Large intestine (tissue), 3 donors: ENCODE data around the gene FFAR1. TPM values are rescaled to one million over a fixed set of nuclear protein-coding genes. Genes with fewer than 3 reads are reported as not detected.

Experiments used
- DNase-seq, 2 donors: peaks; one replicate each; pipeline versions ENCODE4 v3.0.0 to v3.0.0-alpha.2; 2013
- H3K27ac ChIP-seq: one replicate; pipeline ENCODE4 v1.5.1; 2013; ENCODE audit warnings: low read length
- H3K27me3 ChIP-seq: 2 replicates; pipeline ENCODE4 v1.6.1; 2013; ENCODE audit warnings: low read length; ENCODE audit not compliant: control insufficient read depth, insufficient read depth
- H3K36me3 ChIP-seq: 2 replicates; pipeline ENCODE4 v1.6.1; 2013; ENCODE audit warnings: low read length; ENCODE audit not compliant: control insufficient read depth, insufficient read depth
- H3K4me1 ChIP-seq: one replicate; pipeline ENCODE4 v1.6.1; 2013; ENCODE audit warnings: low read length; ENCODE audit not compliant: control insufficient read depth, insufficient read depth
- H3K4me3 ChIP-seq: one replicate; pipeline ENCODE4 v1.5.1; 2013; ENCODE audit warnings: low read length
- H3K9me3 ChIP-seq: one replicate; pipeline ENCODE4 v1.6.1; 2013; ENCODE audit warnings: mild to moderate bottlenecking, low read depth, low read length, moderate library complexity; ENCODE audit not compliant: control insufficient read depth
- WGBS: methylation state at CpG from one replicate; pipeline ENCODE4 v1.1.5; 2013; ENCODE audit warnings: low lambda C conversion rate; ENCODE audit not compliant: insufficient coverage; 5-methylcytosine and 5-hydroxymethylcytosine counted together
- polyA plus RNA-seq: library from polyadenylated mRNA; unstranded; fragments of 120-200 nt; gene quantifications from one replicate; pipeline ENCODE4 v1.2.1, GENCODE V29; 2013

The FFAR1 gene
- polyA plus RNA-seq, 1 donor = 1.8 TPM

DNA sequence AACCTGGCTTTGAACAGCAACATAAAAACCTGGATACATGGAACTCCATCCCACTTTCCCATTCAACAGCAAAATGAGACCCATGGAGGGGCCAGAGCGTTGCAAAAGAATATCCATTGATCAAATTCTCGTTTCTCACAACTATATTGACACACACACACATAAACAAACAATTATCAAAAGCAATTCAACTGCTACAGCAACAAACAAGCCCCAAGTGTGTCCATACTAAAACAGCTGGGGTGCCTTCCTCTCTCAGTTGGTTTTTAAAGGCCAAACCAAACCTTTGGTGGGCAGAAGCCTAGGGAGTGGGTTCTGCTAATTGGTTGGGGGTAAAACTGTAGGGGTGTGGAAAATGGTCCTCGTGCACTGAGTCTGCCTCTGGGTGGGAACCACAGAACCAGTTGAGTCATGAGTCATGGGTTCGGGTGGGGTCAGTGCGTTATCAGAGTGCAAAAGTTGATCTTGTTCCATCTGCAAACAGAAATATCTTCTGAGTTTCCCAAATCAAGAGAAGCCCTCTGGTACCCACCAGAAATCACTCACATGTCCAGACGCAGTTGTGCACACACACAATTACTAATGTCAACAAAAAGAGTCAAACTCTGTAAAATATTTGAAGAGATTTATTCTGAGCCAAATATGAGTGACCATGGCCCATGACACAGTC, 41.6 kb downstream of the FFAR1 start:
- H3K4me1 ChIP-seq = no peaks in the 10 kb centered on the region
- no peak overlapping the region for H3K27ac ChIP-seq
- no peak for DNase-seq
- no peaks in the 10 kb centered on the region for H3K27me3 ChIP-seq
- H3K9me3 ChIP-seq = peaks cover 9% of the 10 kb centered on the region
- no CpG with 5 or more reads among the region's 6 CpGs for WGBS
- H3K4me3 ChIP-seq = no peak overlapping the region
- H3K36me3 ChIP-seq = no peaks in the 10 kb centered on the region

DNA sequence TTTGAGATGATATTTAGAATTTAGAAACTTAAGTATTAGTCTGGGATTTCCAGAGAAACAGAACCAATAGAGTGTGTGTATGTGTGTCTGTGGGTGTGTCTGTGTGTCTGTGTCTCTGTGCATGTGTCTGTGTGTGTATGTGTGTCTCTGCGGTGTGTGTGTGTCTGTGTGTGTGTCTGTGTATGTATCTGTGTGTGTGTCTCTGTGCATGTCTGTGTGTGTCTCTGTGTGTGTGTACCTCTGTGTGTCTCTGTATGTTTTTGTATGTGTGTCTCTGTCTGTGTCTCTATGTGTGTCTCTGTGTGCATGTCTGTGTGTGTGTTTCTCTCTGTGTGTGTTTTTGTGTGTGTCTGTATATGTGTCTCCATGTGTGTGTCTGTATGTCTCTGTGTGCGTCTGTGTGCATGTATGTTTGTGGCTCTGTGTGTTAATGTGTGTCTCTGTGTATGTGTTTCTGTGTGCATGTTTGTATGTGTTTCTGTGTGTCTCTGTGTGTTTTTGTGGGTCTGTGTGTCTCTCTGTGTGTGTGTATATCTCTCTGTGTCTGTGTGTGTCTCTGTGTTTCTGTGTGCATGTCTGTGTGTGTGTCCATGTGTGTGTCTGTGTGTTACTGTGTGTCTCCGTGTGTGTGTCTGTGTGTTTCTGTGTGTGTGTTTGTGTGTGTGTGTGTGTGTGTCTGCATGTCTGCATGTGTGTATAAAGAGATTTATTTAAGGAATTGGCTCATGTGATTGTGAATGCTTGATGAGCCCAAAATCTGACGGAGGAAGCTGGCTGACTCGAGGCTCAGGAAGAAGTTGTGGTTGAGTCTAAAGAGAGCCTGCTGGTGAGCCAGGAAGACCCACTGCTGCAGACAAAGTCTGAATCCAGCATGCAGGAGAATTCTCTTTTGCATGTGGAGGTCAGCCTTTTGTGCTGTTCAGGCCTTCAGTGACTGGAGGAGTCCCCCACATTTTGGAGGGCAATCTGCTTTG, 45.3 kb downstream of the FFAR1 start:
- WGBS = 60% methylated on average over 1 of the region's 5 CpGs
- no peaks in the 10 kb centered on the region for H3K9me3 ChIP-seq
- H3K4me3 ChIP-seq = no peak overlapping the region
- H3K27me3 ChIP-seq = no peaks in the 10 kb centered on the region
- DNase-seq = no peak
- no peak overlapping the region for H3K27ac ChIP-seq
- no peaks in the 10 kb centered on the region for H3K36me3 ChIP-seq
- H3K4me1 ChIP-seq = peaks cover 4% of the 10 kb centered on the region

- no peaks in the 10 kb centered on the region for H3K9me3 ChIP-seq
- H3K27ac ChIP-seq = peak overlapping the region; percentile 33
- H3K27me3 ChIP-seq = no peaks in the 10 kb centered on the region
- WGBS = 40% methylated on average over 1 of the region's 19 CpGs
- peaks cover 4% of the 10 kb centered on the region for H3K4me1 ChIP-seq
- no peaks in the 10 kb centered on the region for H3K36me3 ChIP-seq
- no peak overlapping the region for H3K4me3 ChIP-seq
- DNase-seq = peak; percentile 32 to 63
Measured at GRCh38 chr19:35395382-35396199, 47.9 kb downstream of the FFAR1 start.

GRCh38 chr19:35396240-35396885, 48.7 kb downstream of the FFAR1 start:
- no peak for DNase-seq
- WGBS = no CpG with 5 or more reads among the region's 14 CpGs
- Histone ChIP-seq H3K36me3 (no peaks in the 10 kb centered on the region), H3K4me3 (no peak overlapping the region), H3K27me3 (no peaks in the 10 kb centered on the region), H3K4me1 (peaks cover 4% of the 10 kb centered on the region), H3K9me3 (no peaks in the 10 kb centered on the region), H3K27ac (peak overlapping the region; percentile 8)

- Histone ChIP-seq H3K4me1 (peaks cover 4% of the 10 kb centered on the region), H3K27ac (no peak overlapping the region), H3K27me3 (no peaks in the 10 kb centered on the region), H3K9me3 (no peaks in the 10 kb centered on the region), H3K4me3 (no peak overlapping the region), H3K36me3 (no peaks in the 10 kb centered on the region)
- DNase-seq = no peak
- WGBS = no CpG with 5 or more reads among the region's 6 CpGs
Measured at GRCh38 chr19:35397064-35397463, 49.4 kb downstream of the FFAR1 start.

Other genes with a start within 250 kb of the FFAR1 start
- gene FXYD3, start 232.1 kb upstream of the FFAR1 start, polyA plus RNA-seq = 291 TPM
- 9.4 TPM for gene LGI4, start 212.8 kb upstream of the FFAR1 start, polyA plus RNA-seq
- 23.2 TPM for gene FXYD1, start 209.1 kb upstream of the FFAR1 start, polyA plus RNA-seq
- gene FXYD7, start 204.6 kb upstream of the FFAR1 start, polyA plus RNA-seq = 7.6 TPM
- gene FXYD5, start 193.2 kb upstream of the FFAR1 start, polyA plus RNA-seq = 53.4 TPM
- gene FAM187B, start 119.2 kb upstream of the FFAR1 start, polyA plus RNA-seq = not detected
- gene LSR, start 98.9 kb upstream of the FFAR1 start, polyA plus RNA-seq = 99.1 TPM
- 121 TPM for gene USF2, start 78.9 kb upstream of the FFAR1 start, polyA plus RNA-seq
- gene HAMP, start 65.4 kb upstream of the FFAR1 start, polyA plus RNA-seq = 1.4 TPM
- gene MAG, start 55.7 kb upstream of the FFAR1 start, polyA plus RNA-seq = 0.37 TPM
- 2.2 TPM for gene CD22, start 18.7 kb upstream of the FFAR1 start, polyA plus RNA-seq
- 0.79 TPM for gene FFAR3, start 10.6 kb downstream of the FFAR1 start, polyA plus RNA-seq
- gene GPR42, start 23.2 kb downstream of the FFAR1 start, polyA plus RNA-seq = 0.22 TPM
- gene FFAR2, start 100.4 kb downstream of the FFAR1 start, polyA plus RNA-seq = 3.1 TPM
- 0.40 TPM for gene KRTDAP, start 142.6 kb downstream of the FFAR1 start, polyA plus RNA-seq
- gene DMKN, start 165.7 kb downstream of the FFAR1 start, polyA plus RNA-seq = 36.0 TPM
- not detected for gene SBSN, start 180.4 kb downstream of the FFAR1 start, polyA plus RNA-seq
- gene GAPDHS, start 185.6 kb downstream of the FFAR1 start, polyA plus RNA-seq = not detected
- gene TMEM147, start 197.7 kb downstream of the FFAR1 start, polyA plus RNA-seq = 89.6 TPM
- gene ATP4A, start 215.8 kb downstream of the FFAR1 start, polyA plus RNA-seq = not detected
- not detected for gene PMIS2, start 238.3 kb downstream of the FFAR1 start, polyA plus RNA-seq